CD4-positive, alpha-beta T cell treated with Interleukin-15 for 1 hour (primary cell): ENCODE results near the gene RPL7A.
"Not testable (repeated sequence)": the region's sequence is repeated elsewhere in the genome, so short reads cannot be mapped to it uniquely, and the experiment has no call there.

Experiments
- DNase-seq: peaks from one replicate; pipeline ENCODE4 v3.0.0-alpha.2; 2020

RPL7A gene

DNA sequence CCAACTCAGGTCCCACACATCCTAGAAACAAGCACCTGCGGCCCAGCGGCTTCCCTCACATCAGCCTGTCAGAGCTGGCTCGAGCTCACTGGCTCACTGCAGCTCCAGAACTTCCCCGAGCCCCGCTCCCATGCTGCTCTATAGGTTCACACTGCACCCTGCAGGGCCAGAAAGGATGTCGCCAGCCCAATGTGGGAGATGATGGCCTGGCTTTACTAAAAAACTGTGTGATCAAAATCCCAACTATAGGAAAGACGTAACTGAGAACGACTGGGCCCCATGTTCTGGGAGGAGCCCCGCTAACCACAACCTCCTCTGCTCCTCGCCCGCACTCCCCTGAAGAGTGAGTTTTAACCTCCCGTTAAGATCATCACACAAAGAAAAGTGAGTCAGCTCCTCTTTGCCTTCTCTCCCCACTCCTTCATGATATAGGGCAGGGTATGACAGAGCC lies 23.3 kb downstream of the RPL7A start:
- peak; percentile 61 for DNase-seq

DNA sequence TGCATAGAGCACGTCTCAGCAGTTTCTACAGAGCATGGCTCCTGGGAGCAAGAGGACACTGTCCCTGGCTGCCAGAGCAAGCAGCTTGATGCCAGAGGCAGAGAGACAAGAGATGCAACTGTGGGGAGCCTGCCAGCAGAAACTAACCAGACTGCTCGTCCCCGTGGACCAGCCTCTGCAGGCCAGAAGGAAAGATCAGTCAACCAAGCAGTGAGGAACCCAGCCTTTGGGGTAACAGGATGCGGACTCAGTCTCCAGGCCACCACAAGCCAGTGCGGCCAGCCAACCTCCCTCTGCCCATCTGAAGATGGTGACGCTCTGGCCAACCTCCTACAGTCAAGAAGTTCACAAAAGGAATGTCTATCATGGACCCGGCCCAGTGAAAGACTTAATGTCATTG lies 24.1 kb downstream of the RPL7A start:
- no peak for DNase-seq

DNA sequence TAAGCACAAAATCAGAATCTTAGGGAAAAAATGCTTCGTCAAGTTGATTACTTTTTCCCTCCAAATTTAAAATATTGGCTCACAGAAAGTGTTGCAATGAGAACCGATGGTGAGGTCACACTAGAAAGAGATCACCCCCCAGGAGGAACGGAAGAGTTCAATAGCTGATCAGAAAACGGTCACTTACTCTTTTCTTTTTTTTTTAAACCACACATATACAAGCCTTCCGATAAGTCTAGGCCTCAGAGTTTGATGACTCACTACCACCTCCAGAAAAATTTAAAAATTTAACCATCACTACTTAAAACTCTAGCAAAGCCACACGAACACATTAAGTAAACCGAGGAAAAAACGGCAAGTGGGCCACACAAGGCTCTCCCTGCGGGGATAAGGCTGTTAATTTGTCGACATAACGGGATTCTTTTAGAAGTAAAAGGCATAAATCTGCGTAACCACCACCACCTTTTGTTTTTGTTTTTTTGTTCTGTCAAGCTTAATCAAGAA lies 26.6 kb downstream of the RPL7A start:
- no peak for DNase-seq

- no peak for DNase-seq
Observed at GRCh38 chr9:133375116-133375723, 27.2 kb downstream of the RPL7A start.

GRCh38 chr9:133375724-133376654 lies 28.0 kb downstream of the RPL7A start, which contains the start of the genes STKLD1 and SURF4:
Gene STKLD1 (plus strand): TSS chr9:133376366. CDS start chr9:133376474, 108 bp downstream.
Gene SURF4 (minus strand): TSS chr9:133376060. CDS start chr9:133375969, 91 bp downstream.
- DNase-seq: peak; percentile 94

DNA sequence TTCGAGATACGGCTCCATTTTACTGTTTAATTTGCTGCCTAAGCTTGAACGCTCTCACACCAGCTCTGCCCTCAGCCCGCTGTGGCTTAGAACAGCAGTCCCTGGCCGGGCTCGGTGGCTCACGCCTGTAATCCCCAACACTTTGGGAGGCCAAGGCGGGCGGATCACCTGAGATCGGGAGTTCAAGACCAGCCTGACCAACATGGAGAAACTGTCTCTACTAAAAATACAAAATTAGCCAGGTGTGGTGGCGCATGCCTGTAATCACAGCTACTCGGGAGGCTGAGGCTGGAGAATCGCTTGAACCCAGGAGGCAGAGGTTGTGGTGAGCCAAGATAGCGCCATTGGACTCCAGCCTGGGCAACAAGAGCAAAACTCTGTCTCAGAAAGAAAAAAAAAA lies 29.3 kb downstream of the RPL7A start:
- DNase-seq: not testable (repeated sequence)

DNA sequence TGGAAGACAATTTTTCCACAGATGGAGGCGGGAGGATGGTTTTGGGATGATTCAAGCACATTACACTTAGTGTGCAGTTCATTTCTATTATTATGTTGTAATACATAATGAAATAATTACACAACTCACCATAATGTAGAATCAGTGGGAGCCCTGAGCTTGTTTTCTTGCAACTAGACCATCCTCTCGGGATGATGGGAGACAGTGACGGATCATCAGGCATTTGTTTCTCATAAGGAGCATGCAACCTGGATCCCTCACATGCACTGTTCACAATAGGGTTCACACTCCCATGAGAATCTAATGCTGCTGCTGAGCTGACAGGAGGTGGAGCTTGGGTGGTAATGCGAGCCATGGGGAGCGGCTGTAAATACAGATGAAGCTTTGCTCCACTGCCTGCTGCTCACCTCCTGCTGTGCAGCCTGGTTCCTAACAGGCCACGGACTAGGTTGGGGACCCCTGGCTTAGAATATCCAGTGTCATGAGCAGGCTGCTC lies 29.8 kb downstream of the RPL7A start:
- no peak for DNase-seq

DNA sequence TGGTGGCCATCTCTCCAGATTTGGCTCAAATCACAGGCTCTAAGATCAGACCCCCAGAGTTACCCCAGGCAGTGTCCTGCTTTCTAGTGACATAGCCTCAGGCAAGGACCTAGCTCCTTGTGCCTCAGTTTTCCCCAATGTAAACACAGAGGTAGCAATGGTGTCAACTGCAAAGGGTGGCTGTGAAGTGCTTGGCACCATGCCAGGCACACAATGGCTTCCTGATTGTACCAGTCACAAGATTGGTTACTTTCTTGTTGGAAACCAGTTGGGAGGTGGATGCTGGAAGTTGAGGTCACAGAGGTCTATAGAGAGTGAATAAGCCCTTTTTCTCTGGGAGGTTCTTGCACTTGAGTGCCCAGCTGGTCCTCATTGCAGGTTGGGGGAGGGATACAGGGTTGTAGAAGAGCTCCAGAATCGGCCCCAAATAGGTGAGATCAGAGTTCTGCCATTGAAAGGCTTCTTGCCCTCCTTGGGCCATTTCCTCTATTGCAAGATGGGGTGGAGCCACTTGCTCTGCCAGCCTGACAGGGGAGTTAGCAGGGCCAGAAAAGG lies 30.5 kb downstream of the RPL7A start:
- no peak for DNase-seq

DNA sequence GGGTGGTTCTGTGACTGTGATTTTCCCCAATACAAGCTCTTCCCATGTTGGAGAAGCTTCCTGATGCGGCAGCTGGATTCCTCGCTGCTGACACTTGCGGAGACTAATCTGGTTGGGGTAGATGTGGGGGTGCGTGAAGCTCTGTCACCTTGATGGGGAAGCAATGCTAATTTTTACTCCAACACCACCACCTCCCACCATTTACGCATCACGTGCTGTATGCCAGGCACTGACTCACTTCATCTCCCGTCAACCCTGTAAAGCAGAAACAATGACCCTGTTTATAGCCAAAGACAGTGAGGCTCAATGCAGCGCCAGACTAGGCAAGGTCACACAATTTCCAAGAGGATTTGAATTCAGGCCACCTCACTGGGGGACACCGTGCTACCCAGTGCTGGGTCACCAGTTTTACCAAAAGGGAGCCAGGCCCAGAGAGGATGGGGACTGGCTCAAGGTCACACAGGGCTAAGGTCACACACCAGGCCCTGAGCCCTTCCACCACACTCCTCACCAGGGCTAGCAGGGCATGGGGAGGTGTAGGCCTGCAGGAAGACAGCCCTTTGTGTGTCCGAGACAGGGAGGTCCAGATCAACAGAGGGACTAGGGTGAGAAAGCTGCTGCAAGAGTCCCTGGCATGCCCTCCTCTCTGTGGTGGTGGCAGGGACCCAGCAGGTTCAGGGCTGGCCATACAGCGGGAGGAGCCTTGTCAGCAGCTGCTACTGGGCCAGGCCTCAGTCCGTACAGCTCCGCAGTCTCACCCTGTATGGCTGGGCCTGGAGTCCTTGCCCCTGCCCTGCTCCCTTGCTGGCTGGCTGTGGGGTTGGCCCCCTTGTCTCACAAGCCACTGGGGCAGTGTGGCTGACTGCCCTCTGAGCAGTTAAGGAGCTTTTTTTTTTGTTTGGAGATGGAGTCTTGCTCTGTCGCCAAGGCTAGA lies 31.4 kb downstream of the RPL7A start:
- DNase-seq: no peak

DNA sequence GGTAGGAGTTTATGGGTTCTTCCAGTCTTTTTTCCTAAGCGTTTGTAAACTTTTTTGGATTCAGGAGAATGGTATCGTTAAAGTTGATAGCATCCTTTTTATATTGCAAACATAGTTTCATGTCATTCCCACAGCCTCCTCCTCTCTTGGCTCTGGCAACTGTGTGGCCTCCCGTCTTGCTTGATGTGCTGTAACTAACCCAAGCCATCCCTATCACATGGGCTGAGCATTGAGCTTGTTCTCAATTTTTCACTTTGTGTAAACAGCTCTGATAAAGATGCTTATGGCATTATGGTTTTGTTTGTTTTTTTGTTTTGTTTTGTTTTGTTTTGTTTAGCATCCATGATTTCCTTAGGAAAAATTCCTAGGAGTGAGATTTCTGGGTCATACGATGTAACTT lies 32.7 kb downstream of the RPL7A start:
- no peak for DNase-seq

DNA sequence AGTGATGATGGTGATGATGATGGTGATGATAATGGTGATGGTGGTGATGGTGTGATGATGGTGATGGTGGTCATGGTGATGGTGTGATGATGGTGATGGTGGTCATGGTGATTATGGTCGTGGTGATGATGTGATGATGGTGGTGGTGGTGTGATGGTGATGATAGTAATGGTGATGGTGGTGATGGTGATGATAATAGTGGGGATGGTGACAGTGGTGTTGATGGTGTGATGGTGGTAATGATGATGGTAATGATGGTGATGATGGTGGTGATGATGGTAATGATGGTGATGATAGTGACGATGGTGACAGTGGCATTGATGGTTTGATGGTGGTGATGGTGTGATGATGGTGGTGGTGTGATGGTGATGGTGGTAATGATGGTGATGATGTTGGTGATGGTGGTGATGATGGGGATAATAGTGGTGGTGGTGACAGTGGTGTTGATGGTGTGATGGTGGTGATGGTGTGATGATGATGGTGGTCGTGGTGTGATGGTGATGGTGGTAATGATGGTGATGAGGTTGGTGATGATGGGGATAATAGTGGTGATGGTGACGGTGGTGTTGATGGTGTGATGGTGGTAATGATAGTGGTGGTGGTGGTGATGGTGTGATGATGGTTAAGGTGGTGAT lies 34.6 kb downstream of the RPL7A start:
- DNase-seq: no peak

DNA sequence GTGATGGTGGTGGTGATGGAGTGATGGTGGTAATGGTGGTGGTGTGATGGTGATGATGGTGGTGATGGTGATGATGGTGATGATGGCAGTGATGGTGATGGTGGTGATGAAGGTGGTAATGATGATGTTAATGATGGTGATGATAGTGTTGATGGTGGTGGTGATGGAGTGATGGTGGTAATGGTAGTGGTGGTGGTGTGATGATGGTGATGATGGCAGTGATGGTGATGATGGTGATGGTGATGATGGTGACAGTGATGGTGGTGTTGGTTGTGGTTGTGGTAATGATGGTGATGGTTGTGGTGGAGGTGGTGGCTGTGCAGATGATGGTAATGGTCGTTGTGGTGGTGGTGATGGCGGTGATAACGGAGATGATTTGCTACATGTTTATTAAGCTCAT lies 35.4 kb downstream of the RPL7A start:
- DNase-seq: no peak

GRCh38 chr9:133384736-133385321 lies 36.8 kb downstream of the RPL7A start:
- DNase-seq: no peak

DNA sequence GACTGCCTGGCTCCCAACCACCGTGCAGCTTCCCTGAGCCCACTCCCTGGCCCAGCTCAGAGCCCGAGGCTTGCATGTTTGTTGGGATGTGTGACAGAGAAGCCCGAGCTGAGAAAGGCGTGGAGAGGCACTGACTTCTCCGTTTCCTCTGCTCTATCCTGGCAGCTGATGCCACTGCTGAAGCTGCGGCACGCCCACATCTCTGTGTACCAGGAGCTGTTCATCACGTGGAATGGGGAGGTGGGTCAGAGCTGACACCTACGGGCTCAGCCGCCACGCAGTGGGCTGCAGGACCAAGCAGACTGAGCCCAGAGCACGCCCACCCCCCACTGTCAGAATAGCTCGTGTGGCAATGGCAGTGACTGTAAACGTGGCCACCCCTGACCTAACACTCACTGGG lies 37.4 kb downstream of the RPL7A start:
- DNase-seq: no peak

DNA sequence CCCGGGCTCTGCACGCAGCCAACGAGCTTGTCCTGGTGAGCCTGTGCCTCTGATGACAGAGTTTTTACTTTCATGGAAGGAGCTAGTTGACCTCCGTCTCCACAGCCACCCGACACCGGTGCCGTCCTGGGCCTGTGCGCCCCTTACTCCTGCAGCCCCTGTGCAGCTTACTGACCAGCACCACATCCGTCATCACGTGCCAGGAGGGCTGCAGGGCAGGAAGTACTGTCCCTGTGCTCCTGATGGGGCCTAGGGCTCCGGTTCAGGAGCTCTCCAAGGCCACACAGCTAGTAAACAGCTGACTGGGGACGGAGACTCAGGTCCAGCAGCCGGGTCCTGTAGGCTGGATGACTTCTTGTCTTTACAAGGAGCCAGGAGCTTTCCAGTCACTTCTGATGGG lies 38.3 kb downstream of the RPL7A start:
- no peak for DNase-seq

GRCh38 chr9:133387680-133388079 lies 39.7 kb downstream of the RPL7A start:
- no peak for DNase-seq

- DNase-seq: no peak
Observed at GRCh38 chr9:133389025-133389557, 41.1 kb downstream of the RPL7A start.

GRCh38 chr9:133389562-133389961 lies 41.5 kb downstream of the RPL7A start:
- no peak for DNase-seq

DNA sequence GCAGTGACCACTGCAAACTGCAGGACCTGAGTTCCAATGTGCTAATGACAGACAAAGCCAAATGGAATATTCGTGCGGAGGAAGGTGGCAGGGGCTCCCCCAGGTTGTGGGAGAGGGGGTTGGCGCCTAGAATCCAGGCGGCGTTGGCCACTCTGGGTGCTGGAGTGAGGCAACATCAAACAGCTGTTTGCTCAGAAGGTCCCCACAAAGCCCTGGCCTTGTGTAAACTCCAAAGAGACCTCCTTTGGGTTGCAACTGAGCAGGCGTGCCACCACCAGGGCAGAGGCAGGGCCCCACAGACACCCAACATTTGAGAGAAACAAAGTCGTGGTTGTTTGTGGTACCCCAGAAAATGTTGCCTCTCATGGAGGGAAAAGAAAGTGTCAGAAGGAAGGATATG lies 42.7 kb downstream of the RPL7A start:
- no peak for DNase-seq

DNA sequence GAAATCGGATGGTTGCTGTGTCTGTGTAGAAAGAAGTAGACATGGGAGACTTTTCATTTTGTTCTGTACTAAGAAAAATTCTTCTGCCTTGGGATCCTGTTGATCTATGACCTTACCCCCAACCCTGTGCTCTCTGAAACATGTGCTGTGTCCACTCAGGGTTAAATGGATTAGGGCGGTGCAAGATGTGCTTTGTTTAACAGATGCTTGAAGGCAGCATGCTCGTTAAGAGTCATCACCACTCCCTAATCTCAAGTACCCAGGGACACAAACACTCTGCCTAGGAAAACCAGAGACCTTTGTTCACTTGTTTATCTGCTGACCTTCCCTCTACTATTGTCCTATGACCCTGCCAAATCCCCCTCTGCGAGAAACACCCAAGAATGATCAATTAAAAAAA lies 43.4 kb downstream of the RPL7A start:
- DNase-seq: not testable (repeated sequence)

DNA sequence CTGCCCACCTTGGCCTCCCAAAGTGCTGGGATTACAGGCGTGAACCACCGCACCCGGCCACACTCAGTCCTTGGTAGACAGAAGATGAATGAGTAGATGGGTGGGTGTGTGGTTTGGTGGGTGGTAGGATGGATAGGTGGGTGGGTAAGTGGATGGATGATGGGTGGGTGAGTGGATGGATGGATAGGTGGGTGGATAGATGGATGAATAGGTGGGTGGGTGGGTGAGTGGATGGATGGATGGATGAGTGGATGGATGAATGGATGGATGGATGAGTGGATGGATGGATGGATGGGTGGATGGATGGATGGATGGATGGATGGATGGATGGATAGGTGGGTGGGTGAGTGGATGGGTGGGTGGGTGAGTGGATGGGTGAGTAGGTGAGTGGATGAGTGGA lies 44.3 kb downstream of the RPL7A start:
- DNase-seq: not testable (repeated sequence)
